GM10248 (cell line): ENCODE measurements around the gene LLCFC1.

ENCODE experiments used
- CTCF ChIA-PET: fragments of 300-600 bp; sonication (Branson Sonifier 250); formaldehyde crosslinking; extraction: SDS; loops from one replicate; lab custom pipeline; 2021; ENCODE audit warnings: antibody characterized with exemption; lab: Yijun Ruan, JAX
- POLR2A ChIA-PET: fragments of 350-650 bp; sonication (Branson Sonifier 250); formaldehyde crosslinking; extraction: SDS; loops from one replicate; lab custom pipeline; 2020; ENCODE audit warnings: antibody characterized with exemption; lab: Yijun Ruan, JAX
- DNase-seq: peaks from one replicate; pipeline ENCODE4 v3.0.0; 2012; ENCODE audit errors: extremely low spot score
- CTCF ChIP-seq: IDR thresholded peaks from 2 replicates; pipeline ENCODE4 v1.5.1; 2012; ENCODE audit warnings: mild to moderate bottlenecking, low read depth; ENCODE audit errors: extremely low read depth, missing control alignments, control extremely low read depth

LLCFC1 gene

DNA sequence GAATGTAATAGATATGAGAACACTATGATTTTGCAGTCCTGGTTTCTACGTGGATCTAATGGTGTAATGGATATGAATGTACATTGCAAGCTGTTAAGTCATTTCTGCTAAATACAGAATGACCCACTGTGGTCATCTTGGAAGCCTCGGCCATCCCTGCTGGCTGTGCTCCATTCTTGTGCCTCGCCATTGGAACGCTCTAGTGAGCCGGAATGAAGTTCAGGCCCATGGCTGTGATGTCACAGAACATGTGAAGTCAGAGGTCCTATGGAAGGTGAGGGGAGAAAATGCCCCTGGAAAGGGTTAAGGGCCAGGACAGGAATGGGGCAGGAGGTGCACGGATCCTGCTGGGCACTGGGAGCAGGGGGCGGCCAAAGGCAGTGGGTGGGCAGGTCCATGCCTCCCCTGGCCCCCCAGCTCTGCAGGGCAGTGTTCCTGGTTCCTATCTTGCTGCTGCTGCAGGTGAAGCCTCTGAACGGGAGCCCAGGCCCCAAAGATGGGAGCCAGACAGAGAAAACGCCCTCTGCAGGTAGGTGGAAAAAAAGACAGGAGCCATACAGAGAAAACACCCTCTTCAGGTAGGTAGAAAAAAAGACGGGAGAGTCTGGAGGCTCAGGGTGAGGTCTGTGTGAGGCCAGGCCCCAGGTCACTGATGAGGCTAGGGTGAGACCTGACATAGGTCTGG lies at the start of gene LLCFC1:
Gene LLCFC1, plus strand, starts transcription at position 259 of the 685 bp plus-strand sequence. Its CDS starts 138 bp downstream, at position 397.
- ChIA-PET POLR2A (no interaction called here), CTCF (no interaction called here)
- DNase-seq = peak; percentile 48
- no peak for TF ChIP-seq CTCF

DNA sequence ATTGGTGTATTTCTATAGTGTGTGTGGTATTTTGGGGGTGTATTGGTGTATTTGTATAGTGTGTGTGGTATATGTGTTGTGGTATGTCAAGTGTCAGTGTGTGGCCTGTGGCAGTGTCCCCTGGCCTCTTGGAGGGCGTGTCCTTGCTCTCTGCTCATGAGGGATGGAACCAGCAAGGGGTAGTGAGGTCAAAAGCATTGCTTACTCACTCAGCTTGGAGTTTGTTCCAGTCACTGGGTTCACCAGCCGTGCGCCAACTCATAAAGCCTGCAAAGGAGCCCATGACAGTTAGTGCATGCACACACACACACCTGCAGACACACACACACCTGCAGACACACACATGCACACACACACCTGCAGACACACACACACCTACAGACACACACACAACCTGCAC lies 49.5 kb upstream of the LLCFC1 start:
- no peak for TF ChIP-seq CTCF
- DNase-seq = no peak
- ChIA-PET CTCF (no interaction called here), POLR2A (no interaction called here)

DNA sequence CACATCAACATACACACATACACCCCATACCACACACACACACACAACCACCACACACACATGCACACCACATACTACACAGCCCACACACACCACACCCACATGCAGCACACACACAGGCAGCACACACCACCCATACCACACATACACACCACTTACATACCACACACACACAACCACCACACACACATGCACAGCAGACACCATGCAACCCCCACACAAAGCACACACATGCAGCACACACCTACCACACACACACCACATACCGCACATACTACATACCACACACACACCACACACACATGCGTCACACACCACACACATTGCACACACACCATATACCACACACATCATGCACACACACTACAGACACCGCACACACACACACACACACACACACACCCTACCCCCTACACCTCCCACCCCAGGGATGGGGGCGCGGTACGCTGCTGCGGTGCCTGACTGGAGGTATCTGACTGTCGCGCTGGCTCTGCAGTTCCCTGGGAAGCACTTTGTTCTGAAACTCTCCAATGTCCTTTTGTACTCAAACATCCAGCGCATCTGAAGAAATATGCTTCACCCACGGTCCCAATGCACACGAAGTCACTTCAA lies 48.3 kb upstream of the LLCFC1 start:
- CTCF ChIA-PET = no interaction called here

DNA sequence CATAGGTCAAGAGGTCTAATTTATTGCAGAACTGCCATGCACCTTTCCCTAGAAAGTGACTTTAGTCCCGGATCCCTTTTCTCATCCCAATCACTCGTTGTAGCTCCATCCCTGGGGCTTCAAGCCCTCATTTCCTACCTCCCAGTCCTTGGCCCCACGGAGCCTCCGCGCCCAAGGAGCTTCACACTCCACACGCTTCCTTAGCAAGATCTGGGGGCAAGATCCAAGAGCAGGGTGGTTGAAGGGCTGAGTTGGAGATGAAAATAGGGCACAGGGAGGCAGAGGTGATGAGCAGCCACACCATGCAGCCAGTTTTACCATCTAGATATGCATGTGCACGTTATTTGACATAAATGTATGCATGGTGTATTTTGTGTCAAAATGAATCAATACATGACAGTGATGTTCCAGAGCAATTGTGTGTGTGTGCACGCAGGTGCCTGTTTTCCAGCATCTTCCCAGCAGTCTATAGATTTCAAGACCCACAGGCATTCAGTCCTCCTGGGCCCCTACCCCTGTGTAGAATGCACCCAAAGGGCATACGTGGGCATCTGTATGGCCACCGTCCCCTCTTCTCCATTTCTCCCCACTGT lies 47.7 kb upstream of the LLCFC1 start:
- ChIA-PET CTCF (interaction anchor here (1.1 to 1.2 kb wide), 2 partner anchors 118 to 333 kb away, joined by 3 read pairs; no protein-coding TSS in a partner anchor), POLR2A (no interaction called here)
- TF ChIP-seq CTCF = no peak
- DNase-seq = no peak

More for the DNA sequence above, 48.3 kb upstream of the LLCFC1 start:
- TF ChIP-seq CTCF = no peak
- no peak for DNase-seq
- POLR2A ChIA-PET = no interaction called here

GRCh38 chr7:142892951-142893350 lies 46.3 kb upstream of the LLCFC1 start:
- ChIA-PET CTCF (interaction anchor here (1.0 to 2.3 kb wide), 4 partner anchors 12 to 335 kb away, joined by 3 to 9 read pairs (median 3); no protein-coding TSS in a partner anchor), POLR2A (no interaction called here)
- no peak for DNase-seq
- TF ChIP-seq CTCF = no peak

GRCh38 chr7:142894112-142894984 lies 44.9 kb upstream of the LLCFC1 start:
- DNase-seq = no peak
- no peak for TF ChIP-seq CTCF
- ChIA-PET POLR2A (no interaction called here), CTCF (interaction anchor here (0.8 to 2.3 kb wide), 8 partner anchors 13 to 321 kb away, joined by 3 to 9 read pairs (median 4); no protein-coding TSS in a partner anchor)
